ENCODE results near the gene B4GALT2. TPM values are rescaled to one million over a fixed set of nuclear protein-coding genes. Genes with fewer than 3 reads are reported as not detected.

The B4GALT2 gene
- total RNA-seq, 1 experiment from 2014 or later: 76.8 TPM

DNA sequence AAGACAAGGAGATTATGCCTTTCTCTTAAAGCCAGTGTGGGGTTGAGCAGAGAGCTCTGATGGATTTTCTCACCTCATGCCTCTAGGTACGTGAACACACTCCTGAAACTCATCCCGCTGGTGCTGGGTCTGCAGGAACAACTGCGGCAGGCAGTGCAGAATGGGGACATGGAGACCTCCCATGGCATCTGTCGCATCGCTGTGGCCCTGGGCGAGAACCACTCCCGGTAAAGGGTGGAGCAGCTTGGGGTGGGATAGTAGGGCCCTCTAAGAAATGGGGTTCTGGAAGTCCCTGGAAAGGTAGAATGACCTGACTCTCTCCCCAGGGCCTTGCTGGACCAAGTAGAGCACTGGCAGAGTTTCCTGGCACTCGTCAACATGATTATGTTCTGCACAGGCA lies 22.8 kb upstream of the B4GALT2 start:
- Histone ChIP-seq H3K36me3 (ENCODE audit: control insufficient read depth in 1 of 2, insufficient read depth in 2 of 2, low read length in 2 of 2) (peaks cover 0 to 4% of the 10 kb centered on the region in 2 experiments; a peak in 1 of 4 replicates), H3K9me3 (ENCODE audit: control insufficient read depth in 1 of 2, insufficient read depth in 1 of 2, low read depth in 1 of 2, low read length in 2 of 2) (no peaks in the 10 kb centered on the region), H2AFZ (ENCODE audit: low read depth, low read length, poor library complexity, severe bottlenecking) (no peak overlapping the region), H3K27me3 (ENCODE audit: insufficient read depth, low read length) (no peaks in the 10 kb centered on the region), H3K9me2 (ENCODE audit: insufficient read depth) (no peaks in the 10 kb centered on the region), H3K27ac (ENCODE audit: low read depth, low read length) (no peak overlapping the region), H3K9ac (ENCODE audit: low read length) (no peak overlapping the region), H3K4me1 (ENCODE audit: control insufficient read depth in 1 of 2, insufficient read depth in 2 of 2, low read length in 2 of 2) (no peaks in the 10 kb centered on the region), H3K79me2 (ENCODE audit: insufficient read depth, low read length) (no peaks in the 10 kb centered on the region), H3K4me3 (replicated peaks in 1 of 2; ENCODE audit: low read depth in 1 of 2, low read length in 2 of 2) (no peak overlapping the region), H4K20me1 (ENCODE audit: insufficient read depth) (no peaks in the 10 kb centered on the region), H3K4me2 (ENCODE audit: low read length) (no peak overlapping the region)
- DNase-seq (ENCODE audit: low read depth, low spot score) (no peak), ATAC-seq (no peak)
- intact Hi-C loops (cut with micrococcal nuclease): no loop called here
- no TSS peak for BruUV-seq (replicated peaks)
- RAD21 ChIA-PET (ENCODE audit: low non-redundant PET in 1 of 2, low total read pairs in 2 of 2, uncharacterized antibody in 2 of 2, unreplicated experiment in 2 of 2): no interaction called here
- POLR2A ChIA-PET: interaction anchor here (1.3 kb wide), 1 partner anchor 13 kb away, joined by 3 read pairs; the partner anchor contains the start of gene DPH2
- TF ChIP-seq POLR2AphosphoS5 (IDR thresholded peaks at IDR 0.05; ENCODE audit: low read depth, low read length): no peak
- no peak for TF ChIP-seq EZH2 (IDR thresholded peaks at IDR 0.05)
- TF ChIP-seq, protein P1, sequence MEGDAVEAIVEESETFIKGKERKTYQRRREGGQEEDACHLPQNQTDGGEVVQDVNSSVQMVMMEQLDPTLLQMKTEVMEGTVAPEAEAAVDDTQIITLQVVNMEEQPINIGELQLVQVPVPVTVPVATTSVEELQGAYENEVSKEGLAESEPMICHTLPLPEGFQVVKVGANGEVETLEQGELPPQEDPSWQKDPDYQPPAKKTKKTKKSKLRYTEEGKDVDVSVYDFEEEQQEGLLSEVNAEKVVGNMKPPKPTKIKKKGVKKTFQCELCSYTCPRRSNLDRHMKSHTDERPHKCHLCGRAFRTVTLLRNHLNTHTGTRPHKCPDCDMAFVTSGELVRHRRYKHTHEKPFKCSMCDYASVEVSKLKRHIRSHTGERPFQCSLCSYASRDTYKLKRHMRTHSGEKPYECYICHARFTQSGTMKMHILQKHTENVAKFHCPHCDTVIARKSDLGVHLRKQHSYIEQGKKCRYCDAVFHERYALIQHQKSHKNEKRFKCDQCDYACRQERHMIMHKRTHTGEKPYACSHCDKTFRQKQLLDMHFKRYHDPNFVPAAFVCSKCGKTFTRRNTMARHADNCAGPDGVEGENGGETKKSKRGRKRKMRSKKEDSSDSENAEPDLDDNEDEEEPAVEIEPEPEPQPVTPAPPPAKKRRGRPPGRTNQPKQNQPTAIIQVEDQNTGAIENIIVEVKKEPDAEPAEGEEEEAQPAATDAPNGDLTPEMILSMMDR (IDR thresholded peaks at IDR 0.05 in 2 of 3, conservative IDR thresholded peaks at IDR 0.05 in 1 of 3; ENCODE audit: borderline replicate concordance in 1 of 3, insufficient read depth in 1 of 3, low read depth in 2 of 3, low read length in 2 of 3): no peak
- TF ChIP-seq ZBTB33 (IDR thresholded peaks at IDR 0.05; ENCODE audit: extremely low read depth, insufficient replicate concordance, low read length): no peak
- TF ChIP-seq EGR1 (IDR thresholded peaks at IDR 0.05; ENCODE audit: low read depth): no peak
- no peak for TF ChIP-seq FOSL1 (IDR thresholded peaks at IDR 0.05; ENCODE audit: low read depth)
- TF ChIP-seq RAD21 (IDR thresholded peaks at IDR 0.05; ENCODE audit: low read depth): no peak
- TF ChIP-seq CEBPB (IDR thresholded peaks at IDR 0.05; ENCODE audit: low read depth): no peak
- no peak for TF ChIP-seq YY1 (IDR thresholded peaks at IDR 0.05; ENCODE audit: extremely low read depth, insufficient replicate concordance, low read depth, low read length)
- no peak for TF ChIP-seq SIN3A (IDR thresholded peaks at IDR 0.05; ENCODE audit: low read depth)
- TF ChIP-seq POLR2A (IDR thresholded peaks at IDR 0.05; ENCODE audit: borderline replicate concordance, extremely low read depth, insufficient read depth, insufficient read length): no peak
- TF ChIP-seq, protein P2, sequence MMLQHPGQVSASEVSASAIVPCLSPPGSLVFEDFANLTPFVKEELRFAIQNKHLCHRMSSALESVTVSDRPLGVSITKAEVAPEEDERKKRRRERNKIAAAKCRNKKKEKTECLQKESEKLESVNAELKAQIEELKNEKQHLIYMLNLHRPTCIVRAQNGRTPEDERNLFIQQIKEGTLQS (IDR thresholded peaks at IDR 0.05): no peak
- no peak for TF ChIP-seq CBX3 (IDR thresholded peaks at IDR 0.05; ENCODE audit: low read depth)
- no peak for TF ChIP-seq SP1 (IDR thresholded peaks at IDR 0.05; ENCODE audit: low read depth)
- TF ChIP-seq ELF1 (IDR thresholded peaks at IDR 0.05; ENCODE audit: borderline replicate concordance, low read depth): no peak
- no peak for TF ChIP-seq TCF7L2 (IDR thresholded peaks at IDR 0.05; ENCODE audit: borderline replicate concordance, extremely low read depth, insufficient read depth, insufficient read length)
- TF ChIP-seq ZNF274 (IDR thresholded peaks at IDR 0.05; ENCODE audit: low read depth, low read length): no peak
- no peak for TF ChIP-seq ZFX (IDR thresholded peaks at IDR 0.05)
- no peak for TF ChIP-seq EZH2phosphoT487 (IDR thresholded peaks at IDR 0.05; ENCODE audit: borderline replicate concordance)
- CTCF ChIA-PET: no interaction called here

Measured in HCT116 (cell line).